HUDEP-2 (cell line): ENCODE results near the gene GPR137B.

Experiments
- DNase-seq, 76 experiments: peaks; one replicate each; lab custom pipeline; 2025; ENCODE audit not compliant: unreplicated experiment in 76 of 76; lab: John Stamatoyannopoulos, UW

Gene GPR137B

GRCh38 chr1:236142253-236143103 lies at the start of gene GPR137B:
Gene GPR137B (plus strand): TSS chr1:236142539. CDS start chr1:236142623, 84 bp downstream.
- peak in 33 of 76 experiments; percentile 3 to 45 (median 17) for DNase-seq

GRCh38 chr1:236092899-236093298 lies 49.4 kb upstream of the GPR137B start:
- no peak for DNase-seq

- no peak for DNase-seq
Measured at GRCh38 chr1:236095705-236096520, 46.4 kb upstream of the GPR137B start.

GRCh38 chr1:236096660-236097482 lies 45.5 kb upstream of the GPR137B start:
- peak; percentile 33 to 100 (median 96) for DNase-seq

GRCh38 chr1:236098267-236098666 lies 44.1 kb upstream of the GPR137B start:
- DNase-seq, result no peak

GRCh38 chr1:236099355-236099974 lies 42.9 kb upstream of the GPR137B start:
- no peak for DNase-seq

- DNase-seq, result no peak
Measured at GRCh38 chr1:236100799-236101198, 41.5 kb upstream of the GPR137B start.

GRCh38 chr1:236101233-236102200 lies 40.8 kb upstream of the GPR137B start:
- DNase-seq, result no peak

GRCh38 chr1:236102611-236103010 lies 39.7 kb upstream of the GPR137B start:
- no peak for DNase-seq

GRCh38 chr1:236103059-236103458 lies 39.3 kb upstream of the GPR137B start:
- no peak for DNase-seq

GRCh38 chr1:236103646-236104218 lies 38.6 kb upstream of the GPR137B start:
- DNase-seq, result peak in 35 of 76 experiments; percentile 3 to 57 (median 13)

- no peak for DNase-seq
Measured at GRCh38 chr1:236107121-236107907, 35.0 kb upstream of the GPR137B start.

GRCh38 chr1:236108027-236108648 lies 34.2 kb upstream of the GPR137B start:
- DNase-seq, result no peak

- no peak for DNase-seq
Measured at GRCh38 chr1:236110137-236110536, 32.2 kb upstream of the GPR137B start.

- DNase-seq, result no peak
Measured at GRCh38 chr1:236111527-236112331, 30.6 kb upstream of the GPR137B start.

GRCh38 chr1:236112332-236112627 lies 30.1 kb upstream of the GPR137B start:
- DNase-seq, result no peak
